GM21515 (cell line): ENCODE measurements around the gene FLAD1.
A peak's percentile ranks its signal among the peaks of the same experiment; 100 is the strongest.

ENCODE experiments used
- ATAC-seq: cut with Tn5 transposase; IDR thresholded peaks from one replicate; pipeline ENCODE4 v1.9.1; 2021; ENCODE audit not compliant: unreplicated experiment

FLAD1 gene

DNA sequence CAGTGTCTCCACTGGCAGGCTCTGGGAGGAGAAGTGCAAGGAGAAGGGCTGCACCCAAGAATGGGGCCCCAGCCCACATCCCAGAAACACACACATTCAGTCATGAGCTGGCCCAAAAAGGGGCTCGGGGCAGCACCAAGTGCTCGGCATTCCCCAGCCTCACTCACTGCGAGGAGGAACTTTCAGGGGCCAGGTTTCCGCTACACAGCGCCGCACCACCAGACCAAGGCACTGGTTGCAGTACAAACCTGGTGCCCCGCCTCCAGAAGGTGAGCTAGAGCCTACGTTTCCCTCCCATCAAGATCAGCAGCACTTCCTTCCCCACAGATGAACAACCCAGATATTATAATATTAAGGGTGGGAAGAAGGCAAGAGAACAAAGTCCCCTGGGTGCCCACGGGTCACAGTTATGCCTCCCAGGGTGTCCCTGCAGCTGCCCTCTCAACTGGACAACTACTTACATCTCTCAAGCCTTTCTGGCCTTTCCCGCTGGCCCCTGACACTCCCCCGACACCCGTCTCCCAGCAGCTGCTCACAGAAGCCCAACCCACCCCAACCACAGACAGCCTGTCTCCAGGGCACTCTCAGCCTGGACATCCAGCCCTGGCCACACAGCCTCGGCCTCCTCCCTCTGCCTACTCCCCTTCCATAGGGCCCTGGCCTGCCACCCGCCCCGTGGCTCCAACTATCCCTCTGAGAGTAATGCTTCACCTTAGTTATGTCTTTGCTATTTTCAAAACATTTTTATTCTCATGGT is 31.1 kb upstream of the FLAD1 start:
- ATAC-seq: no peak

DNA sequence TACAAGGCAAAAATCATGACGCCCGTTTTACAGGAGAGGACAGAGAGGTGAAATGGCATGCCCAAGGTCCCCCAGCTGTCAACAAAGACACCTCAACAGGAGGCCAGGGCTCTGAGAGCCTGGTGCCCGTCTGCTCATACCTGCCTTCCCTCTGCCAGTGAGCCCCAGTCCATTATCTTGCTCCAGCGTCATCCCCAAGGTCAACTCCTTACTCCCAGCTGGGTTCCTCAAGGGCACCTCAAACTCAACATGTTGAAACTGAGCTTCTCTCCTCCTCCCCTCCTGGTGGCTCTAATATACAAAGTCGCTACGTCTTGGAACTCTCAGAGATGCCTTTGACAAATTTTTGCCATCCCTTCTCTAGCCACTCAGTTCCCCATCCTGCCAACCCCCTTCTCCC is 30.5 kb upstream of the FLAD1 start:
- ATAC-seq: no peak

DNA sequence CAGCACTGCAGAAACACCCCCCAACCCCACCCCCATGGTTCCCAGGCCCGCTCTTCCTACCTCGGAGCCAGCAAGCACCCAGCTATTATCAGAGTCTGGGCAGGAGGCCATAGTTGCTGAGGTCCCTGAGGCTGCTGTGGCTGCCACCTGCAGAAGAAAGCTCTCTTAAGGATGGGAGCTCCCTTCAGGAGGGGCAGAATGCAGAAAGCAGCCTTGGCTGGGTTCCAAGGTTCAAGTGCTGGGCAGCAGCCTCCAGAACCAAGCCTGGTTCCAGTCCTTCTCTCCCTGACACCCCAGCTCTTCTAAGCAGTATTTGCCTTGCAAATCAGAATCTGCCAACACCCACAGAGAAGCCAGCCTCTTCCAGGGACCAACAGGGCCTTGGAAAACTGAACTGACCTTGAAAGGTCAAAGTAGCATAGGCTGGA is 29.5 kb upstream of the FLAD1 start:
- ATAC-seq: no peak

DNA sequence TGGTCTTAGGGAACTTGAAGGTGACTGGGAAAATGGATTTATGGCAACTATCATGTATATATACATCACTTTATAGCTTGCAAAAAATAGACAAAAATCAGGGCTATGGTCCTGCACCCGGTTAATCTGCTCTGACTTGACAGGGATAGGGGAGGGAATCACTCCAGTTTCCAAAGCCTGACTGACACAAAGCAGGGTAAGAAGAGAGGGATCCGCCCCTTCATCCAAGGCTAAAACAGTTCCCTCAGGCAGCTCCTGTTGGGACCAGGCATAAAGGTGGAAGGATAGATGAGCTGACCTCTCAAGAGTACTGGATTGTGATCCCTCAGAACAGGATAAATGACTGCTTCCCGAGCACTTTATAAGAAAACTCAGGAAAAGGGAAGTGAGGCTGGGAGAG is 28.6 kb upstream of the FLAD1 start:
- no peak for ATAC-seq

DNA sequence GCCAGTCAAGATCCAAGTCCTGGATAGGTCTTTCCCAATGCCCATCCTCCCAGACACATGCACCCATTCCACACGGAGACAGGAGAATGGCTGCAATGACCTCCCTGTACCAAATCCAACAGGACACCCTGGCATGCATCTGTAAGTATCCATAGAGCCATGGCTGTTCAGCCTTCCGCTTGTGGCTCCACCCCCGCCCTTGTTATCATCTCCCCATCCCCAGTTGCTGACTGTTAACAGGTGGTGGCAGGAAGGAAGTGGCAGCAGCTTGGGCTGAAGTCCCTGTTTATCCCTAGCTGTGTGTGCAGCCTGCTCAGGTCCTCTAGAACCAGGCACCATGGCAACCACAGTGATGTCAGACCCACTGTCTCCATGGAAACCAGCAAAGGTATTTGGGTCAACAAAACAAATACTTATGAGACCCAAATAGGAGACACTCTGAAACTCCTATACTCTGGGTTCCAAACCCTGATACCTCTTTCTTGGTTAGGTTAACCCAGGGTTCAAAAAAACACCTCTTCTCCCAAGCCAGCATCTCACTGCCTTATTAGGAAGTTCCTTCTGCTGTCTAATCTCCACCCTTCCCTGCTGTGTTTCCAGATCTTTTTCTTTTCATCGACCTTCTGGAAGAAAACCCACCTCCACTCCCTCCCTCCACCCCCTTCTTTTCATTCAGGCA is 28.0 kb upstream of the FLAD1 start:
- no peak for ATAC-seq

DNA sequence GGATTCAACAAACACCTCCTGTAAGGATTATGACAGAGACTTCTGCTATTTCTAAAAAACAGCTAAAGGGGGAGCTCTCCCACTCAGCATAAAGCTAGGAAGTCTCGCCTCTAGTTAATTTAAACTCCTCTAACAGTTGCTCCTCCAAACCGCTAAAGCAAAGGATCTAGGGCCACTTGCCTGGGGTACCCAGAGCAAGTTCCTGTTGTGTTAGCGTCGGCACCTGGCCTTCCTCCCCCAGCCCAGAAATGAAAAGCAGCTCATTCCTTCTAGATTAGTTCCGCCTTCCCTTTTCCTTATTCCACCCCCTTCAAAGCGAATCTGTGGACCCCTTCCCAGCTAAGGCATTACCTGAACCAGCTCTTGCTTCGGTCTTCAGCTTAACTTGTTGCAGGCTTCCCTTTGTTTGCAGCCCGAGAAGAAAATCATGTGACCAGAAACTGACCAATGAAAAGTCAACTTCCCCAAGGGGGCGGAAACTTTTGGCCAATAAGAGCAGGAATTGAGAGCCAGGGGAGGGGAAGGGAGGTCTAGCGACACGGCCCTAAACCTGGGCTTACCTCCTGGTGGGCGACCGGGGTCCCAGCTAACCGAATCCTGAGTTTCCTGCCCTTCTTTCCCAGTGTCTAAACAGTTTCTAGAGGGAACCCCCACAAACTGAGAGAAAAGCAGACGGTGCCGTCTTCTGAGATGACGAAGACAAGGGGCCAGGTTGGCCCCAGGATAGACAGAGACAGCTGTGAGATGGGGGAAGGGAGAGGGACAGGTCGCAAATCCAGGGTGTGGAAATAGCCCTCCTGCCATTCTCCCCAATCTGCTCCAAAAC is 27.2 kb upstream of the FLAD1 start, which contains the start of gene PBXIP1:
TSS of gene PBXIP1 (minus strand) at position 382 of the 826 bp plus-strand sequence. CDS start 2,378 bp downstream, outside the sequence.
- ATAC-seq: peak; percentile 50

DNA sequence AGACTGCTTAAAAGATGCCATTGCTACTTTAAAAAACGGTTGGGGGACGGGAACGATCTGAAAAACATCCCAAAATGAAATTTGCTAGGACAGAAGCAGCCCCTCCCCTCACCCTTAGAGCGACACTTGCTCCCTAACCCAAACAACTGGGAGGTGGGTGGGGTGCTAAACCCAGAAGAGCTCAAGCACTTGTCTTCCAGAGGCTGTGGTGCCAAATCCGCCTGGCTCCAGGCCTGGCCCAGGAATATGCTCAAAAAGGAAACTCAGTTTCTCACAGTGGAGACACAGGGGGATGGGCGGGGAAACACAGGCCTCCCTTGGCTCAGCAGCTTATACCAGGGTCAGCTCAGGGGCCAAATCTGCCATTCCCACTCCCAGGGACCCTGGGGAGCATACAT is 26.6 kb upstream of the FLAD1 start:
- no peak for ATAC-seq

DNA sequence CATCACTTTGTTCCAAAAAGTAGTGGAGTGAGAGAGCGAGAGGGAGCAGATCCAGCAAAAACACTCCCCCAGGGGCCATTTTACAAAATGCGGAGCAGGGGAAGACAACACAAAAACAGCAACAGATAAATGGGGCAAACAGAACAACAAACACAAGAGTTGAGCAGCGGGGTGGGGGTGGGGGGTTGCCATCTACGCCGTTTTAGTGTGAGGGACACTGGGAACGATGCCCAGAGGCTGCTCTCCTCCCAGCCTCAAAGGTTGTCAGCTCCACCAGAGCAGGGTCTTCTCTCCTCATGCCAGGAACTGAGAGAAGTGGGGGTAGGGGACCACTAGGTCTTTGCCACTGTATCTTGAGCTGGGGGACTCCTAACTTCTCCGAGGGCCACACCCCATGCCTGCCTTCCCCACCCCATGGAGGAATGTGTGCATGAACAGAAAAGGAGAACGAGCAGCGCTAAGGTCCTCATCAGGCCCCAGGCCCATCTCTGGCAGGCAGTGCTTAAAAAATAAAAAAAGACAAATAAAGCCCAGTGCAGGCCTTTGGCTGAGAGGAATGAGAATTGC is 26.0 kb upstream of the FLAD1 start:
- no peak for ATAC-seq

DNA sequence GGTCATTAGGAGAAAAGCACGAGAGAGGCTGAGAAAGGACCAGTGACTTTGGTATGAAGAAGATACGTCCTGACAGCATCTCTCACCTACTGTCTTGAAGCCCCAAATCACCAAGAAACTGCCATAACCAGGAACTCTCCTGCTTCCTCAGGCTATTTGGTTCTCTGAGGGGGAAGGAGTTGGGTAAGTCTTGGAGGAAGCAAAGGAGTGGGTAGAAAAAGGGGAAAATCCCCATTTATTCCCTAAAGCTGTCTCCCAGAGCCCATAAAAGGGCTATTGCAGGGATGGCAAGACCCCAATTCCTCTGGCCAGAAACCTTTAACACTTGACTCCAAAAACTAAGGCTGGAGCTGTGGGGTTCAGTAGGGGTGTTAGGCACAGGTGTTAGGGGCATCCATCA is 25.1 kb upstream of the FLAD1 start:
- ATAC-seq: no peak

DNA sequence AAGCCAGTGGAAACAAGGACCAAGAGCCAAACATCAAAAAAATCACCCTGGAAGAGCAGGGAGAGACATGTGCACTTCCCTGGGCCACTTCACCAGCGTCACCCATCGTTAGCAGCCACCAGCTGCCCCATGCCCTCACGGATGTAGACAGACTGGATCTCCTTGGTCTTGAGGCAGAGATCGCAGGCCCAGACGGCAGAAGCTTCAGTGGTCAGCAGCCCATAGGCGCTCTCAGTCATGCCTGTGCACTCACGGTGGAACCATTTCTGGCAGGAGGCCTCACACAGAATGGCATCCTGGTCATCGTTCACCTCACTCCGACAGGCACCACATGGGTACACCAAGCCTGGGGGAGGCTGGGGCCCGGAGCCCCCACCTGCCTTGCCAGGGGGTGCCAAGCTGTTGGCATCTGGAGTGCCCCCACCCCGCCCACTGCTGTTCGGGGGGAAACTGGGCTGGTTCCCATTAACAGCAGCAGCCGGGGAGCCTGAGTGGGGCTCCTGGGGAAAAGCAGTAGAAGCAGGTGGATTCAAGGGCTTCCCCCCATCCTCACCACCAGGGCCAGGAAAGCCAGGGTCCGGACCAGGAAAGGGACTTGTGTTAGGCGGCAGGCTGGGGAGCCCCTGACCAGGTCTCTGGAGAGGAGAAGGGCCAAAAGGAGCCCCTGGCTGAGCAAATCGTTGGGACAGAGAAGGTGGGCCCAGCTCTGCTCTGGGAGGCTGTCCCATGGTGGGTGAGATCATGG is 24.3 kb upstream of the FLAD1 start:
- no peak for ATAC-seq

DNA sequence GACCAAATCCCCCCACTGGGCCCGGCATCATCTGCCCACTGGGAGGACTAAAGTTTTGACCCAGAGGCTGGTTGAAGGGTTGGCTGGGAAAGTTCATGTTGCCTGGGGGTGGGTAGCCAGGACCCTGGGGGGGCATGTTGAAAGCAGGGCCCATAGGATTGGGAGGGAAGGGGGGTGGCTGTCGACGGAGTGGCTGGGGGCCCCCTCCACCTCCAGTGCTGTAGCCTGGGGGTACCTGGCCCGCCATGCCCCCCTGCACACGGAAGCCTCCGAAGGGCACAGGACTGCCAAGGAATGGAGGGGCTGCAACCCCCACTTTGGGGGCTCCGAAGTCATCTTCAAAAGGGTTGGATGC is 23.7 kb upstream of the FLAD1 start:
- no peak for ATAC-seq

DNA sequence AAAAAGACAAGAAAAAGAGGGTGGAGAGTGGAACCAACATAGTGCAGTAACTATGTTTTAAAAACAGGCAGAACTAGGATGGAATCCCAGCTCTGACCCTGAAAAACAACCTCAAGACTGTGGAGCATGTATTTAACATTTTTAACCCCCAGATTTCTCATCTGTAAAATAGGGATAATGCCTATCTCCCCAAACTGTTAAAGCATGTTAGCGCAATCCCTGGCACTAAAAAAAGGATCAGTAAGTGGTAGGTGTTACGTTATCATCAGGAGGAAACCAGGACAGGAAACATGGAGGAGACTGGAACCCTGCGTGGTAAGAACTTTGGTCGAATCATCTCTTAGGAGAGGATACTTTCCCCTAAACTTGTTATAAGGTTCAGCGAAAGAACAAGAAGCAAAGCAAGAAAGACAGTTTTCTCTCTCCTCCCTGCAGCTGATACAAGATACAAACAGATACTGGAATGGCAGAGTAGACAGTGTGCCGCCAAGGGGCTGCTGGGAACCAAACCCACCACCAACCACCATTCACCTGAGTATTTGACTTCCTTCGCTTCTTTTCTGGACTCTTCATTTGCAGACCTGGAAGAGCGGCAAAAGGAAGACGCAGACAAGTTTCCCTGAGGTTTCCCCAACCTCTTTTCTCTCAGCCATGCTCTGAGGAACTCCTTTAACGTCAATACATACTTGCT is 22.6 kb upstream of the FLAD1 start:
- ATAC-seq: no peak

DNA sequence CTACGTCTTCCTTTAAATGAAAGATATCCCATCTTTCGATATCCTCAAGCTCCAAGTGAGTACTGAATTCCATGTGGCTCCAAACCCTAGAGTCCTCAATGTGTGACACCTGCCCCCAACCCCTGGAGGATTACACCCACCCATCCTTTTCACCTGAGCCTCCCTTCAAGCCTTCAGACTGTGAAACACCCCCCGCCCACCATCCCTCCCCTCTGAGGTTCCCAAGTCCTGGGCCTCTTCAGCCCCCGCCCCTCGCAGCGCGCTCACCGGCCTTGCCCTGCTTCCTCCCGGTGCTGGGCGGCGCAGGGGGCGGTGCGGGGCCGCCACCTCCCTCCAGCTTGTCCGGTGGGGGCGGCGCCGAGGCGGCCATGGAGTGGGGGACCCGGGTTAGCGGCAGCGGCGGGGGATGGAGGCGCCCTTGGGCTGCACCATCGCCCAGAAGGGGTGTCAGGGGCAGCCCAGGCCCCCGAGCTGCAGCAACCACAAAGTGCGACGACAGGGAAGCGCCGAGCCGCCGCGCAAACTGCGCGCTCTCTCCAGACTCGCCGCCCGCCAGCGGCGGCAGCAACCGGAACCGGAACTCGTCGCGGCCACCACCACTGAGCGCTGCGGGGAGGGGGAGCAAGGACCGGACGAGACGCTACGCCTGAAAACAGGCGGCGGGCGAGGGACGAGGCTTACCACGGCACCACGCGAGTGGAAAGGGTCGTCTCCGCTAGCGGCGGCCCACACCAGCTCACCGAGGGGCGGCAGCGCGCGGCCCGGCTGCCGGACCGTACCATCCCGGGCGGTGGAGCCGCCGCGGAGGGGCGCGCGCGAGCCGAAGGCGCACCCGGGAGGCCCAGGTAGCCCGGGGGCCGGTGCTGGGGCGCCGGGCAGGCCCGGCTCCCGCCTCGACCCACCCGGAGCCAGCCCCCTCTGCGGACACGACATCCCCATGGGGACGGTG is 21.7 kb upstream of the FLAD1 start, which contains the start of gene PYGO2:
TSS of gene PYGO2 (minus strand) at position 576 of the 949 bp plus-strand sequence. CDS start at position 370, 206 bp downstream.
- peak; percentile 54 for ATAC-seq

DNA sequence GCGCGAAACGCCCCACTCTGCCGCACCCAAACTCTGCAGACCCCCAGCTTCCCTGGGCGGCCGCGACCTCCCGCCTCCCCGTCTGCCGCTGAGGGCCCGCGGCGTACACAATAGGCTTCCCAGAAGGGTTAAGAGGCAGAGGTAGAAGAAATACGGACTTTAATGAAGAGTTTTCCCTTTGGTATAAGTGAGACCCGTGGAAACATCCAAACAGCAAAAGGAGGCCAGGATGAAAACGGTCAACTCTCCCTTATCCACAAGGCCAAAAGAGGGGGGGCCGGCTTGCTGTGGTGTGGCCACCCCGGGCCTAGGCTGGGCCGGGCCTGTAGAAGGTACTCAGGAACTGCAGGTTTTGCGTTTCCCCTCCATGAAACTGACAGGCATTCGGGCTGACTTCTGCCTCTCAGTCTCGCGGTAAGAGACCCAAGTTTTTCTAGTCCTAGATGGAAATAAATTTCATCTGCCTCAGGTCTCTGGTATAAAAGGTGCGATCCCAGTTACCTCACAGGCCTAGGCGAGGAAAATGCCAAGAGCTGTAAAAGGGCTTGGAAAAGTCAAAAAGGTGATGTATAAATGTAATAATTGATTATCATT is 20.9 kb upstream of the FLAD1 start:
- ATAC-seq: no peak

DNA sequence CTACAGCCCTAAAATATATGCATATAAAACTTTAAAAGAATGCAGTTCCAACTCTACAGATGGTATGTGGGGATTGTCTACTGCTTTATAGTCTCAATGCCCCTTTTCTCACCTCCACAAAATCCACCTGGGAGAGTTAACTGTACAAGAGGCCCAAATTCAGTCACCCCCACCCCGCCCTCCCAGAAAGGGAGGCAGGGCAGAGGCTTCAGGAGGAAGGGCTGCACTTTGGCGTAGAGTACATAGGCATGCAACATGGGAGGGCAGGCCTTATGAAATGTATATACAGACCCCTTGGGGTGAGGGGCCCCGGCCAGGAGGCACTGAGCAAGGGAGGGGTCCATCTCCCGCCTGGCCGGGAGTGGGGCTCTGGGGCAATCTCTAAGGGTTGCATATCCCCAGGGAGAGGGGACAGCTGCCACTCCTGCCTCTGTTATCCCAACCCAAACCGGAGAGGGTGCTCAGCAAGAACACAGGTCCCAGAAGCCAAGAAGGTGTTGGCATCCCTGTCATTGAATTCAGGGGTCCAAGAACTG is 20.3 kb upstream of the FLAD1 start:
- no peak for ATAC-seq

DNA sequence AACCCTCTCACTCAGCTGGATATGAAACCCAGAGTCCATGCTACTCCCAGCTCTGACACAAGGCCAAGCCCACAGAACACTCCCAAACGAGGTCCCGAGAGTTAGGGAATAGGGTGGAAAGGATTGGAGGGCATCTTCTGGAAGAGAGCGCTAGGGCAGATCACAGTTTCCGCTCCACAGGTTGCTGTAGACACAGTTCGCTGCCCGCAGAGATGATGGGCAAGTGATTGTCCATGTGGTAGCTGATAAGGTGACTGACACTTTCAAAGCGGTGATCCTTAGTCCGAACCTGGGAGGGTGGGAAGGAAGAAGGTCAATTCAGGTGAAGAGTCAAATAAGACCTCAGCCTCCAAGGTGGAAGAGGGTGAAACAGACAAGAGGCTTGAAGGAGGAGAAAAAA is 19.5 kb upstream of the FLAD1 start:
- no peak for ATAC-seq

DNA sequence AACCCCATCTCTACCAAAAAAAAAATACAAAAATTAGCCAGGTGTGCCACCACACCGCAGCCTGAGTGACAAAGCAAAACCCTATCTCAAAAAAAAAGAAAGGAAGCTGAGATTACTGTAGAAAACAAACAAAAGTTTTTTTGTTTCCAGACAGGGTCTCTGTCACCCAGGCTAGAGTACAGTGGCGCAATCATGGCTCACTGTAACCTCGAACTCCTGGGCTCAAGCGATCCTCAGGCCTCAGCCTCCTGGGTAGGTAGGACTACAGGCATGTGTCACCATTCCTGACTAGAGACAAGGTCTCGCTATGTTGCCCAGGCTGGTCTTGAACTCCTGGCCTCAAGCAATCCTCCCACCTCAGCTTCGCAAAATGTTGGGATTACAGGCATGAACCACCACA is 18.8 kb upstream of the FLAD1 start:
- no peak for ATAC-seq

DNA sequence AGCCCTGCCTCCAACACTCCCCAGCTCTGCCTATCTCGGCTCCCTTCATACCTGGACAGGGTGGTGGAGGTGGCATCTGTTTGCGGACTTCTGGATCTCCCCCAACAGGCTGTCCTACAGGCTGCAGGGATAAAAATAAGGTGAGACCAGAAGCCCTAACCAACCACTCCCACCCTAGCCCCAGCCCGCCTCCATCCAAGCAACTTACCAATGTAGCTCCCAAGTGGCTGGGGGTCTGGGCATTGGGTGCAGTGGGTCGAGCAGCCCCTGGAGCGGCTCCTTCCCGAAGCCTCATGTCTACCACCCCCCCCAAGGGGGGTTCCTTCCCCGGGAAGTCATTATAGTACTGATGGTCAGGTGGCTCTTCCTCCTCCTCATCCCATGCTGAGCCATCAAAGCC is 17.0 kb upstream of the FLAD1 start:
- no peak for ATAC-seq
